HT1080 (cell line): Measurements from ENCODE around the gene PAK5. TPM values are rescaled to one million over a fixed set of nuclear protein-coding genes. Genes with fewer than 3 reads are reported as not detected.
A peak's percentile ranks its signal among the peaks of the same experiment; 100 is the strongest.

ENCODE experiments used
- DNase-seq: peaks from one replicate; pipeline ENCODE4 v3.0.0-alpha.2; 2015; ENCODE audit warnings: low read depth
- polyA plus RNA-seq, 2 experiments: library from polyadenylated mRNA; depleted of rRNA; stranded (reverse); fragments of >200 nt; gene quantifications; 2 replicates each; pipeline ENCODE4 v1.2.3, GENCODE V29; 2015
- total RNA-seq: library from RNA; depleted of rRNA; stranded (reverse); fragments of >200 nt; shearing (Covaris generic); gene quantifications from 2 replicates; pipeline ENCODE4 v1.2.3, GENCODE V29; 2014; rRNA removed

The PAK5 gene
- not detected in 2 replicates for total RNA-seq
- polyA plus RNA-seq (2015; cell fraction: cytosol; rRNA removed), result 0.01 TPM in 1 of 2 replicates, not detected in the other
- not detected in 2 replicates for polyA plus RNA-seq (2015; cell fraction: nucleus; rRNA removed)

DNA sequence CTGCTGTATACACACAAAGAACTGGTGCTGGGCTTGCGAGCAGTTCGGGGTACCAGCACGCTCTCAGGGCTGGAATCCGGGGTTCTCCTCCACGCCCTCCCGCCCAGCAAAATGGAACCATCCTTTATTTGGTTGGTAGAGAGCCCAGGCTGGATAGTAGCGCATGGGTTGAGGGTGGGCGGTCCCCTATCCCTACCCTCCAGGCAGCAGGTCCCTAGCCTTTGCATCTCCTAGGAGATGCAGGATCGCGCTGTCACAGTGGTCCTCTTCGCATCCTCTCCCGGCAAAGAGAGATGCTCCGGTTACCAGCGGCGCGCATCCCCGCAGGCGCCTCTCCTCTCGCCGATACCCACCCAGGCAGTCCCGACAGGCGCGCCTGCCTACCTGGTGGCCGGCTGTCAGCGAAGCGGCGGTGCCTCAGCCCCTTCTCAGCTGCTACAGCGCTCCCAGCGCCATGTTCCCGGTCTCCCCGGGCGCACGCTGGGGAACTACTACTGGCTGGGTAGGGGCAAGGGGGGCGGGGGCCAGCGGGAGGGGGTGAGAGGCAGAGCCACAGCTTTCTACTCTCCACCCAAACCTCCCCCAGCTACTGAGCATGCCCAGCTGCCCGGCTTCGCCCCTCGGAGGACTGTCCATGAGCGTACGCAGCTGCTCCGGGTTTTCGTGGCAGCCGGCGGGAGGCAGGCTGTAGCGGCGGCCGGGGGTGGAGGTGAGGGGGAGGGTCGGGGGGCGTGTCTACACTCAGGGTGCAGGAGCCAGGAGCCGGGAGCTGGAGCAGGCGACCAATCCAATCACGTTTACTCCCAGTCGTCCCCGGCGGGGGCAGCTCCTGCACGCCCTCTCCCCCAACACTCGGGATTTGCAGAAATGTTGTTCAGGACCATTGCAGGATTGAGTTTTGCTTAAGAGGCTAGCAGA is at the start of gene PAK5:
Gene PAK5 (minus strand): TSS at position 699 of the 918 bp plus-strand sequence. CDS start 194,748 bp downstream, outside the sequence.
- peak; percentile 37 for DNase-seq

DNA sequence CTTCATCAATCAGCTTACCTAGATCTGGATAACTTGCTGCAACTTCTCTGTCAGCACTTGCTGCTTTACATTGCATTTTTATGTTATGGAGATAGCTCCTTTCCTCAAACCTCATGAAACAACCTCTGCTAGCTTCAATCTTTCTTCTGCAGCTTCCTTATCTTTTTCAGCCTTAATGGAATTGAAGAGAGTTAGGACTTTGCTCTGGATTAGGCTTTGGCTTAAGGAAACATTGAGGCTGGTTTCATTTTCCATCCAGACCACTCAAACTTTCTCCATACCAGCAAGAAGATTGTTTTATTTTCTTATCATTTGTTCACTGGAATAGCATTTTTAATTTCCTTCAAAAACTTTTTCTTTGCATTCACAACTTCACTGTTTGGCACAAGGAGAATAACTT is 48.8 kb upstream of the PAK5 start:
- DNase-seq, result no peak

DNA sequence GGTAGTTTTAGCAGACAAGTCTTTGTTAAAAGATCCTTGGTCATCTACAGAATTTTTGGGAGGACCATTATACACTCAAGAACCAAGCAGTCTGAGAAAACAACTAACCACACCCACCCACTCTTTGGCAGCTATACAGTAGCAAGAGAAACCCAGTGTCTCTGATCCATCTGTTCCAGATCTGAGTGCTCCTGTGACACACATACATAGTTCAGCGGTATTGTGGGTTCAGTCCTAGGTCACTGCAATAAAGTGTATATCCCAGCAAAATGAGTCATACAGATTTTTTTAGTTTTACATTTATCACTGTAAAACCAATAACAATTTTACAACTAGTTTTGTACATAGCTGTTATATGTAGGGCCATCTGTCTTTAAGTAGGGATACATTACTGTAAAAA is 47.4 kb upstream of the PAK5 start:
- peak; percentile 18 for DNase-seq

DNA sequence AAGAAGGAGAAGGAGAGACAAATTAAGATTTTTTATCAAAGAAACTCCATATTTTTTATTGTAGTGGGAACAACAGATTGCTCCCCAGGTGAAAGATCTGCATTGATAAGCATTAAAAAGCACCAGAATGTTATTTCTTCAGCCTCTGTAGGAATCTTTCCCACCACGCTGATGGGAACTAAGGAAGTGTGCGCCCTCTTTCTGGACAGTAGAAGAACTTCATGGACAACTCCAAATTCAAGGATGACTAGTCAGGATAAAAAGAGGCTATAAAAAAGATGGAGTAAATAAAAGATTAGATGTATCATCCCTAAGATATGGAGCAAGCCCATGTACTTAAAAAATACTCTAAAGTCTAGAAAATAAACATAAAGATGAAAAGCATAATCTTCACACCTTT is 45.8 kb upstream of the PAK5 start:
- peak; percentile 18 for DNase-seq

DNA sequence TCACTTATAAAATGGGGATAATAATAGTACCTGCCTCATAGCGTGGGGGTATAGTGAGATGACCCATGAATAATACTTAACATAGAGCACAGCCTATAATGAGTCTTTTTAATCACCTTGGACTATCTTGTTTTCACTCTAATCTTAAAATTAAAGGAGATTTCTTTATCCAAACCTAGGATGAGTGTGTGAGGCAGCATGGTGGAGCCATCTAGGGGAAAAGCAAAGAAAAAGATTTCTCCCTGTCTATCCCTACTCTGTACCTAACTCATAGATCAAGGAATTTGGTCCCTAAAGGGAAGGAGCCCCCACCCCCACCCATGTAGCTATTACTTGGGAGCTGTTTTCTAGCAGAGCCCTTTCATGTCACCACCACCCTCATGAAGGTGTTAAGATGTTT is 45.2 kb upstream of the PAK5 start:
- DNase-seq, result peak; percentile 4

DNA sequence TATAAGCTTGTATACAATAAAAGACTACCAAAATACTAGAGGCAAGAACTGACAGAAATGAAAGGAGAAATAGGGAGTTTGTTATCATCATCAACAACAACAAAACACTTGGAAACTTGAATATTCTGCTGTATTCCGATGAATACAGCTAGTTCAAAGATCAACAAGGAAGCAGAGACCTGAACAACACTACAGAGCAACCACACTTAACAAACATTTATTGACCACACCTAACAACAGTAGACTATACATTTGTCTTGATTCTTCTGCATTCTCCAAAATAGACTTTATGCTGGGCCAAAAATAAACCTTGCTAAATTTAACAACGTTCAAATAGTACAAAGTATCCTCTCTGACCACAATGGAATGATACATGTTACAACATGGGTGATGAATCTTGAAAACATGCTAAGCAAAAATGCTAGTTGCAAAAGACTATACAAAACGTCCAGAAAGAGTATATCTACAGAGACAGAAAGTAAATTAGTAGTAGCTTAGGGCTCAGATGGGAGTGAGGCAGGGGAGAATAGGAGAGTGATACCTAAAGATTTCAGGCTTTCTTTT is 39.1 kb upstream of the PAK5 start:
- no peak for DNase-seq

DNA sequence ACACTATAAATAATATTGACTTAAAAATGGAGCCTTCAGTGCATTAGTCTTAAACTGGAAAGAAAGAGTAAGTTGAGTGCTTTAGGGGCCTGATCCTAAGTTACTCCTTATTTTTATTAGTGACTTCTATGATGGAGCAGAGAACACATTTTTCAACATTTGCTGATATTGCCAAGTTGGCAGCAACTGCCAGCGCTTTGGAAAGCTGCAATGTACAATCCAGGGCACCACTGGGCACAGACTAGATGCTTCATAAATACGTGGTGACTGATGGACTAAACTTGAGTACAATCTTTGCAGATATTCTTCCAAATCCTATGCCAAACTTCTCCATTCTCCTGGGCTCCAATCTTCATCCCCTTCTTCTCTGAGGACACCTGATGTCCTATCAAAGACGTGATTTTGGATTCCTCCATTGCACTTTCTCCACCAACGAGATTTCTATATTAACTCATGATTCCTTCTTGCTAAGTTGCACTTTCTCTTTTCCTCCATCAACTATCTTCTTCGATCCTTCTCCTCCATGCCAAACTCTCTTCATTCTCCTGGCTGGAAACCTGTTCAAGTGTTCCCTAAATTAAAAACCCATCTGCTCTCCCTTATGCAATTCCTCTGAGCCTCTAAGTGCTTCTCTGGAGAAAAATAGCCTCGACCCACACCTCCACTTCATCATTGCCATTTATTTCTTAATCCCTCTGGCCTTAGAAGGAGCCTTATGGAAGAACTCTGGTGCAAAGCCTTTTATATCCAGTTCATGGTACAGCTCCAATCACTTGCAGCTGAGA is 28.5 kb upstream of the PAK5 start:
- DNase-seq, result no peak

DNA sequence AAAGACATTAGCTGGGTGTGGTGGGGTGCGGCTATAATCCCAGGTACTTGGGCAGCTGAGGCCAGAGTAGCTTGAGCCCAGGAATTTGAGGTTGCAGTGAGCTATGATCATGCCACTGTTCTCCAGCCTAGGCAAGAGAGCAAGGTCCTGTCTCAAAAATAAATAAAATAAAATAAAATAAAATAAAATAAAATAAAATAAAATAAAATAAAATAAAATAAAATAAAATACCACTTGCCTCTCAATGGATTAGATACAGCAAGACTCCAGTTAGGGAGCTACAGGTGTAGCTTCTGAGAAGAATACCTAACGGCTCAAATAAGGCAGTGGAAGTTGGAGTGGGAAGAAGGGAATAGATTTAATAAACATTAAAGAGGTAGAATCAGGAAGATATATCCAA is 13.7 kb upstream of the PAK5 start:
- no peak for DNase-seq

DNA sequence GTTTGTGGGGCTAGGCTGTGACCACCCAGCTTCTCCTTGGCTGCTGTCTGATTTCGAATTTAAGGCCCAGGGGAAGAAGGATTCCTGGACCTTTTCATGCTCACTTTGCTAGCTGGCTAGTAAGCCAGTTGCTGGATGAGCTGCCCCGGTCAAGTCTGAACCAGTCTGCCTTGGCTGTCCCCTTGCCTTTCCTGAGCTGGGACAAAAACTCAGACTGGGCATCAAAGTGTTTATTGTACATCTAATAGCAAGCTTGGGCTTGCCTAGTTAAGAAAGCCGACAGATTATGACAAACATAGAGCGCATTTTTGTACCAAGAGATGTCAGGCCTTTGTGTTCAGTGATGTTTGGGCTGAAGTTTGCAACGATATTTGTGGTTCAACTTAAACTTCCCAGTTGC is 750 bp upstream of the PAK5 start:
- no peak for DNase-seq

DNA sequence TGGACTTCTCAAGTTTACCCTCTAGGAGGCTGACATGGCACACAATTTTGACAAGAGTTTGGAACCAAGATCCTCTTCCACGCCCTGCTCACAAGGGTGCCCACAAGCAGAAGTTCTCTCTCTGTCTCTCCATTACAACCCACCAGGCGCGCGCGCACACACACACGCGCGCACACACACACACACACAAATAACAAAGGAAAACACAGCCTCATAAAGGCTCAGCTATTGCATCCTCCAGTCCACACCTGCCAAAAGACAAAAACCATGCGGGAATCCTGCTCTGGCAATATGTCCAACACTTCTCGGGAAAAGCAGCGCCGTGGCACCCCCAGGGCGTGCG is 870 bp downstream of the PAK5 start:
- no peak for DNase-seq

DNA sequence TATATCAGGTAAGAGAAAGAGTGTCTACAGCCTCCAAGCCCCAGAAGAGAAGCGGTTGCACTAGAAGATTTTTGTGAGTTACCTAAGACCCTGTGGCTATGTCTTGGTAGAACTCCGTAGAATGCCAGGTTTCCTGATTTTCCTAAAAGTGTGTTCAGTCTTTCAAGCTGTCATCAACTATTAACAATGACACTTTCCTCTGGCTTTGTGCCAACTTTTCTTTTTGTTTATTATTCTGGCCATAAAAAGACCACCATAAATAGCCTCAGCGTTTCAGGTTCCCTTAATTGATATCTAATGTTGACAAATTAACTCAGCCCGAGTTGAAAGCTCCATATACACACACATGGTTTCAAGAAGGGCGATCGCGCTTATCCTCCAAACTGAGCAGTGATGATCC is 1.2 kb downstream of the PAK5 start:
- no peak for DNase-seq

DNA sequence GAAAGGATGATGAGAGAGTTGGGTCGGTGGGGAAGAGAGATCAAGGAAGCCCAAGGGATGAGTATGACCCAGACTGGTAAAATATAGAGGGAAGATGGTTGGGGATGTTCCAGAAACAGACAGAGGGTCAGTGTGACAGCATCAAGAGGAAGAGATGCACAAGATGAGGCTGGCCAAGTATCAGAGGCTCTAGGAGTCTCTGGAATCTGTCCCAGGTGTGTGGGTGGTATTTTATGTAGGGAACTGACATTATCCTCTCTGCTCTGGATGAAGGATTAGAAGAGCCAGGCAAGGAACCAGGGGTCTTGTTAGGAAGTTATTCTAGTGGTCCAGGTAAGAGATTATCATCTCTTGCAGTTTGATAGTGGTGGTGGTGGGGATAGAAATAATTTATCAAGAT is 3.6 kb downstream of the PAK5 start:
- DNase-seq, result no peak

DNA sequence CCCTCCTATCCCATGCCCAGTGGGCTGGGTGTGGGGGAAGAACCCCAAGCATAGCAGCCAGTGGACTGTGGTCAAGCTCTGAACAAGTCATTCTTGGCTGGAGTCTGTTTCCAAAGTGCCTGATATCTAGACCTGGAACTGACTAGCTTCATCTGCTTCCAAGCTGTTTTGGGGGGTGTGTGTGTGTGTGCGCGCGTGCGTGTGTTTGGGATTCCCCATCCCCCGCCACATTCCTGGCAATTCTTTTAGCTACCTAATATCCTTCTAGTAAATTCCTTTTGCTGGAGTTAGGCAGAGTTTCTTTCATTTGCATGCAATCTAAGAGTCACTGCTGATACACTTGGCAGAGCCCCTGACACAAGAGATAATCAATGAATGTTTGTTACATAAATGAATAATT is 7.8 kb downstream of the PAK5 start:
- no peak for DNase-seq

DNA sequence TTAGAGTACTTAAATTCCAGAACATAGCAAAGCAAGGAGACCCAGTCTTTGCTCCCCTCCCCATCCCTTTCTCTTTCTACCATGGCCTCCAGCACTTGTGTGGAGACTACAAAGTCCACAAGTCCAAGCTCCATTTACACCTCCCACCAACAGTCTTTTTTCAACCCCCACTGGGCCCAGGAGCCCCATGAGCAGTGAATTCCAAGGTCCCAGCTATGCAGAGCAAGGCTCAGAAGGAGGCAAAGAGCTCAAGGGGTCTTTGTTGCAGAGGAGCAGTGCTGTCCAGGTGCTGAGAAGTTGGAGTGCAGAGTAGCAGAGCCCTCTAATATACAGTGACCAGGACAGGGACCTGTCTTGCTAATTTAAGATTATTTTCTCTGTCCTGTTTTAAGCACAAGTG is 9.0 kb downstream of the PAK5 start:
- no peak for DNase-seq

DNA sequence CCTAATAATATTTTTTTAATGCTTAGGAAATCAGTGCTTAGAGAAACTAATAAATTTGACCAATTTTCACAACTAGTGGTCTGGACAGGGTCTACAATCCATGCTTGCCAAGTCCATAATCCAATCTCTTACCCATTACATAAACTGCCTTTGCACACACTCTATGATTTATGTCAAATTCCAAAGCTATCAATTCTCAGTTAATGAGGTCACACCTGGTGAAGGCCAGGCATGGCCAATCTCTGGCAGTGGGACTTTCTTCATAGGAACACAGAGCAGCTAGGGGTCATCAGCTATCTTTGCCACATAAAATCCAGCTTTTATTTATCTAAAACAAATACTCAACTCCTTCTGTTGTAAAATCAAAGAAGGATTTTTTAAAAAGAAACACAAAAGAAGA is 21.2 kb downstream of the PAK5 start:
- no peak for DNase-seq

DNA sequence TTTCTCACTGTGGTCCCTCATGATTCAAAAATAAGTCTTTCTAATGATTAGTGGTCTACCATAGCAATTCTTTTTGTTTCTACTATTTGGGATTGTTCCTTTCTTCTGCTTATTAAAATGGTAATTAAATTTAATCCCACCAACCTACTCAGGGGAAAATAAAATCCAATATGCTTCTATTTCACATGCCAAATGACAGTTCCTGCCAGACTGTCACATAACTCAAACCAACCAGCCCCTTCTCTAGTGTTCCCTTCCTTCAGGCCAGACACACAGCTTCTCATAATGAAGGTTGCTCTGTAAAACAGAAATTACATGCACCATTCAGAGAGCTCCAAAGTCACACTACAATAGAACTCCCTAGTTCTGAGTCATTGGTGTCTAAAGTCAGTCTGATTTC is 23.2 kb downstream of the PAK5 start:
- no peak for DNase-seq

DNA sequence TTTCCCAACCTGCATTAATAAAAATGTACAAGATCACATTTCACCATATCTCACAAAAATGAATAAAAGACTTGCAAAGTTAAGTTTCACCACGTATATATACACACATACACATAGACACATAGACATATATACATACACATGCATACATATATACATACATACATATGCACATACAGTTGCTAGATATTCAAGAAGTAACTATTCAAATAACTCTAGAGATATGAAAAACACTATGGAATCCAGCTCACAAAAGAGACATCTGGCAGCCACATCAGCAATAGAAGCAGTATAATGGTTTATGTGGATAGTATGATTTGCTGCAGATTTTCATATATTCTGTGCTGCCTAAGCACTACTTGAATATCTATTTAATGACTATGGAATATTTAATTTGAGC is 28.1 kb downstream of the PAK5 start:
- no peak for DNase-seq

DNA sequence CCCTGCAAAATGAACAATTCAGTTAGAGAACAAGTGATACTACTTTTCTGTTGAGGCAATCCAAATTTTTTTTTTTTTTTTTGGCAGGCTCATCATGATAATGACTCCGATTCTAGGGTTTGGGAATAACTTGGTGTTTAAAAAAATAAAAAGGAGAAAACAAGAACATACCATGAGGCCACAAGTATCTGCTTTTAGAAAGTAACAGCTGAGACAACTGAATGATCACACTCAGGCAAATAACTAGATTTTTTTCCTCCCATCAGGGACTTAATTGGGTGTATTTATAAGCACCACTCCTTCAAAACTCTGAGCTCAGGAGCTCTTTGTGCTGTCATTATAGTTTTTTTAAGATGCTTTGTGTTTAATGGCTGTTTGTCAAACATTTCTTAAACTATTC is 29.6 kb downstream of the PAK5 start:
- no peak for DNase-seq

DNA sequence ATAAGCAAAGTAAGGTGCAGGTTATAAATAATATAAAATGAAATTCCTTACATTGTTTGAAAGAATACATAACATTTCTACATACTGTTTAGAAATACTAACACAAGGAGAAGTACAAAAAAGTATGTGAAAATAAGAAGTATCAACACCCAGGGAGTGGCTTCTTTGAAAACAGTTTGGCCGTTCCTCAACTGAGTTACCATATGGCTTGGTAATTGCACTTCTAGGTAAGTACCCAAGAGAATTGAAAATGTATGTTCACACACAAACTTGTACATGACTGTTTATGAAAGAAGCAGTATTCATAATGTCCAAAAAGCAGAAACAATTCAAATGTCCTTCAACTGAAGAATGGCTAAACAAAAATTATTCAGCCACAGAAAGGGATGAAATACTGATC is 30.7 kb downstream of the PAK5 start:
- no peak for DNase-seq

DNA sequence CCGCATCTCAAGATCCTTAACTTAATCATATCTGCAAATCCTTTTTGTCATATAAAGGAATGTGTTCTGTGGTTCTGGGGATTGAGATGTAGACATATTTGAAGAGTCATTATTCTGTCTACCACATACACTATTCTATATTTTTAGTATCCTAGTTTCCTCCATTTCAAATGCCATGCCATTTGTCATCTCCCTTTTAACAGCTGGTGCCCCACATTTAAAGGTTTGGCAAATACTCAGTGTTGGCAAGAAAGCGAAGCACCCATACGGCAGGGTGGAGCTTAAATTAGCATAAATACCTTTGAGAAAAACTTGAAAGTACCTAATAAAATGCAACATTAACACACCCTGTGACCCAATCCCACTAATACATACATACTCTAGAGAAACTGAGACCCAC is 31.7 kb downstream of the PAK5 start:
- DNase-seq, result no peak

DNA sequence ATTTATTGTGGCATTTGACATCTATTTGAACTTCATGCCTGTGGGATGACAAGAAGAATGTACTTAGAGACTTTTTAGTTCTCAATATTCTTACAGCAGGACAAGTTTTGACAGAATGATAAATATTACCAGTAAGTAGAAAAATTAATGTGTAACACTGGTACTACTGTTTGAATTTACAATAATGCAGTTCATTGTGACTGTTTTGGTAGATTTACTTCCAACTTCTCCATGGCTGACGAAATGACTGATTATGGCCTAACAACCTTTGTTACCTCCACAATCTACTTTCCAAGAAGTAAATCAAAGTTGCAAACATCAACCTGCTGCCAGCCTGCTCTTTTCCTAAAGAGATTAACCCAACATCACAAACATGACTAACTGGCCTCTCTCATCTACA is 38.5 kb downstream of the PAK5 start:
- no peak for DNase-seq

DNA sequence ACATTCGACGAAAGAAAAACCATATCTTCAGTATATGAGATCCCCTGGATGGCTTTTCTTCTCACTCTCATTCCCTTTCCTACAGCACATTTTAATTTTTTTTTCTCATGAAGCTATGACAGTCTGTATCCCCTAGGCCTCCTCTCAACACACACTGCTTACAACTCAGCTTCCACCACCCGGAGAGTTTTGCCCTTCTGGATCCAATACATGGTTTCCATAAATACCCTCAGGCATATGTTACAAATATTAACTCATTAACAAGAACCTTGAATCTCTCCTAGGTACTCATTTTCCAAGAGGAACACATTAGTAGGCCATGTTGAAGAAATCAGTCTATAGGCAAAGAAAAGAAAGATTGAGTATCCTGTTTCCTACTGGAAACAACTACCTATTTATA is 44.0 kb downstream of the PAK5 start:
- DNase-seq, result no peak
